ENCODE measurements around the gene STPG4. TPM values are rescaled to one million over a fixed set of nuclear protein-coding genes. Genes with fewer than 3 reads are reported as not detected.

STPG4 gene
- total RNA-seq, 1 donor from 2014 or later: 0.64 TPM

DNA sequence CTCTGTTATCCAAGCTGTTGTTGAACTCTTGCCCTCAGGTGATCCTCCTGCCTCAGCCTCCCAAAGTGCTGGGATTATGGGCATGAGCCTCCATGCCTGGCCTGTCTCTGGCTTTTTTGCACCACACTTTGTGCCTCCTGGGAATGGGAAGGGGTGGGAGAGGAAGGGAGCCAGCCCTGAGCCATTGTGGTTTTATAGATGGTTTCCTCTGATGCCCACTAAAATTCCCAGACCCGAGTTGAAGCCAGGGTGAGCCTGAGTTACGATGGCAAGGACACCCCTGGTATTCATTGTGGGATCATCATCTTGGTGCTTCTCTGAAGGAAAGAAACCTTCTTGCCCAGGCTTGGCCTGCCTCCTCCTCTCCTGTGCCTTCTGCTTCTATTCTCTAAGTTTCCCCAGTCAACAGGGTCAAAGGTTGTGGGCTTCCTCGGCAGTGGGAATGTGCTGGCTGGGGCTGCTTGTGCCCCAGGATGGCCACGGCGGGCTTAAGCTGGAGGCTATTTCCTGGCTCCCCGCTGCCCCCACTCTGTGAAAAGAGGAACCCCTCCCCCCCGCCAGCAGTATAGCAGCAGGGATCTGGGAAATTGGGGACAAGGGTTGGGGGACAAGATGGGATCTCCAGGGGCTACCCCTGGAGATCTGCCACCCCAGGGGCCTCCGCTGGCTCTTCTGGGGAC, 106.2 kb downstream of the STPG4 start:
- Histone ChIP-seq H3K4me3 (ENCODE audit: insufficient read depth, low read depth, low read length) (no peak overlapping the region), H3K9ac (ENCODE audit: low read length) (no peak overlapping the region), H3K36me3 (ENCODE audit: insufficient read depth, low read length) (peaks cover 10% of the 10 kb centered on the region), H2AFZ (ENCODE audit: low read depth, low read length) (no peak overlapping the region), H4K20me1 (ENCODE audit: insufficient read depth, low read length) (no peaks in the 10 kb centered on the region), H3K27me3 (ENCODE audit: insufficient read depth, low read length) (no peaks in the 10 kb centered on the region), H3K27ac (ENCODE audit: low read depth, low read length) (no peak overlapping the region), H3K79me2 (ENCODE audit: insufficient read depth, low read length) (no peaks in the 10 kb centered on the region), H3K4me2 (ENCODE audit: low read length) (no peak overlapping the region), H3K9me3 (ENCODE audit: insufficient read depth, low read depth, low read length) (no peaks in the 10 kb centered on the region), H3K4me1 (ENCODE audit: insufficient read depth, low read length) (peaks cover 7% of the 10 kb centered on the region)
- Mint-ChIP-seq H3K27ac (ENCODE audit: unreplicated experiment) (no peak overlapping the region), H3K4me3 (ENCODE audit: unreplicated experiment) (no peak overlapping the region), H3K27me3 (ENCODE audit: low read depth, unreplicated experiment) (no peaks in the 10 kb centered on the region), H3K9me3 (ENCODE audit: unreplicated experiment) (no peaks in the 10 kb centered on the region), H3K36me3 (ENCODE audit: low read depth, unreplicated experiment) (peaks cover 22% of the 10 kb centered on the region), H3K4me1 (ENCODE audit: low read depth, unreplicated experiment) (peaks cover 10% of the 10 kb centered on the region)
- no peak for FAIRE-seq
- no peak for DNase-seq (ENCODE audit: low read depth)
- TF ChIP-seq EZH2 (IDR thresholded peaks at IDR 0.05; ENCODE audit: insufficient read depth, low read length): no peak
- TF ChIP-seq, protein P1, sequence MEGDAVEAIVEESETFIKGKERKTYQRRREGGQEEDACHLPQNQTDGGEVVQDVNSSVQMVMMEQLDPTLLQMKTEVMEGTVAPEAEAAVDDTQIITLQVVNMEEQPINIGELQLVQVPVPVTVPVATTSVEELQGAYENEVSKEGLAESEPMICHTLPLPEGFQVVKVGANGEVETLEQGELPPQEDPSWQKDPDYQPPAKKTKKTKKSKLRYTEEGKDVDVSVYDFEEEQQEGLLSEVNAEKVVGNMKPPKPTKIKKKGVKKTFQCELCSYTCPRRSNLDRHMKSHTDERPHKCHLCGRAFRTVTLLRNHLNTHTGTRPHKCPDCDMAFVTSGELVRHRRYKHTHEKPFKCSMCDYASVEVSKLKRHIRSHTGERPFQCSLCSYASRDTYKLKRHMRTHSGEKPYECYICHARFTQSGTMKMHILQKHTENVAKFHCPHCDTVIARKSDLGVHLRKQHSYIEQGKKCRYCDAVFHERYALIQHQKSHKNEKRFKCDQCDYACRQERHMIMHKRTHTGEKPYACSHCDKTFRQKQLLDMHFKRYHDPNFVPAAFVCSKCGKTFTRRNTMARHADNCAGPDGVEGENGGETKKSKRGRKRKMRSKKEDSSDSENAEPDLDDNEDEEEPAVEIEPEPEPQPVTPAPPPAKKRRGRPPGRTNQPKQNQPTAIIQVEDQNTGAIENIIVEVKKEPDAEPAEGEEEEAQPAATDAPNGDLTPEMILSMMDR (IDR thresholded peaks at IDR 0.05; ENCODE audit: insufficient read depth, low read depth, low read length): no peak

DNA sequence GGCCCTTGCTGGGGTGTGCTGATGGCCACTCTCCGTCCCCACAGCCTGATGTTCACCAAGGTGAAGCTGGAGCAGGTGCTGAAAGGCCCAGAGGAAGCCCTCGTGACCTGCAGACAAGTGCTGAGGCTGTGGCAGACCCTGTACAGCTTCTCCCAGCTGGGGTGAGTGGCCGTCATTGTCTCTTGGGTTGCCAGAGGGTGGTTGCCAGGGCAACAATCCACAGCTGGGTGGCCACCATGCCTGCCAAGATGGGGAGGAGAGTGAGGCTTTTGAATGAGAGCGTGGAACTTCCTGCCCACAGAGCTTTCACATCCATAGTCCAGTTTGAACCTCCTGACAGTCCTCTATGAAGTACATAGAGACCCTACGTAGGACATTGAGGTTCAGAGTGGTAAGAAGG, 108.8 kb downstream of the STPG4 start:
- Mint-ChIP-seq H3K4me1 (ENCODE audit: low read depth, unreplicated experiment) (peaks cover 33% of the 10 kb centered on the region), H3K36me3 (ENCODE audit: low read depth, unreplicated experiment) (peaks cover 13% of the 10 kb centered on the region), H3K27me3 (ENCODE audit: low read depth, unreplicated experiment) (no peaks in the 10 kb centered on the region), H3K4me3 (ENCODE audit: unreplicated experiment) (no peak overlapping the region), H3K27ac (ENCODE audit: unreplicated experiment) (no peak overlapping the region), H3K9me3 (ENCODE audit: unreplicated experiment) (no peaks in the 10 kb centered on the region)
- Histone ChIP-seq H3K36me3 (ENCODE audit: insufficient read depth, low read length) (peaks cover 5% of the 10 kb centered on the region), H3K4me3 (ENCODE audit: insufficient read depth, low read depth, low read length) (no peak overlapping the region), H2AFZ (ENCODE audit: low read depth, low read length) (no peak overlapping the region), H3K9ac (ENCODE audit: low read length) (no peak overlapping the region), H3K27me3 (ENCODE audit: insufficient read depth, low read length) (no peaks in the 10 kb centered on the region), H3K4me1 (ENCODE audit: insufficient read depth, low read length) (peaks cover 29% of the 10 kb centered on the region), H3K79me2 (ENCODE audit: insufficient read depth, low read length) (no peaks in the 10 kb centered on the region), H4K20me1 (ENCODE audit: insufficient read depth, low read length) (no peaks in the 10 kb centered on the region), H3K9me3 (ENCODE audit: insufficient read depth, low read depth, low read length) (no peaks in the 10 kb centered on the region), H3K27ac (ENCODE audit: low read depth, low read length) (no peak overlapping the region), H3K4me2 (ENCODE audit: low read length) (no peak overlapping the region)
- DNase-seq (ENCODE audit: low read depth): no peak
- TF ChIP-seq, protein P1 (IDR thresholded peaks at IDR 0.05; ENCODE audit: insufficient read depth, low read depth, low read length): no peak
- no peak for TF ChIP-seq EZH2 (IDR thresholded peaks at IDR 0.05; ENCODE audit: insufficient read depth, low read length)
- no peak for FAIRE-seq

DNA sequence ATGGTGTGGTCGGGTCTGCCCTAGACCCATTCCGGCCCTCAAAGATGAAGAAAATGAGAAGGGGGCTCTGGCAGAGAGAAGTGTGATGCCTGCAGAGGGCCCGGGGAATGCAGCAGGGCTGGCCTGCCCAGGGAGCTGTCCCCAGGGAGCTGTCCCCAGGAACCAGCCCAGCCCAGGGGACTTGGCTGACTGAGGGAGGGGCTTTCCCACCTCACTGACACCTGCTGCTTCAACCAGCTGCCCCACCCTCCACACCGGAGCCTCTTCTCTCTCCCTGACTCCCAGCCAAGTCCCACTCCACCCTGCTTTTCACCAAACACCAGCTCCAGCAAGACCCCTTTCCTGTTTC, 111.2 kb downstream of the STPG4 start:
- Mint-ChIP-seq H3K36me3 (ENCODE audit: low read depth, unreplicated experiment) (peaks cover 12% of the 10 kb centered on the region), H3K4me1 (ENCODE audit: low read depth, unreplicated experiment) (peaks cover 40% of the 10 kb centered on the region), H3K27me3 (ENCODE audit: low read depth, unreplicated experiment) (no peaks in the 10 kb centered on the region), H3K27ac (ENCODE audit: unreplicated experiment) (peak overlapping the region; percentile 100), H3K9me3 (ENCODE audit: unreplicated experiment) (no peaks in the 10 kb centered on the region), H3K4me3 (ENCODE audit: unreplicated experiment) (peak overlapping the region; percentile 69)
- TF ChIP-seq EZH2 (IDR thresholded peaks at IDR 0.05; ENCODE audit: insufficient read depth, low read length): no peak
- no peaks in the 10 kb centered on the region for H4K20me1 ChIP-seq (ENCODE audit: insufficient read depth, low read length)
- DNase-seq (ENCODE audit: low read depth): no peak
- no peak for FAIRE-seq
- no peaks in the 10 kb centered on the region for H3K79me2 ChIP-seq (ENCODE audit: insufficient read depth, low read length)
- H3K27ac ChIP-seq (ENCODE audit: low read depth, low read length): peak overlapping the region; percentile 98
- peak overlapping the region; percentile 86 for H3K4me2 ChIP-seq (ENCODE audit: low read length)
- H3K9ac ChIP-seq (ENCODE audit: low read length): peak overlapping the region; percentile 85
- peaks cover 5% of the 10 kb centered on the region for H3K36me3 ChIP-seq (ENCODE audit: insufficient read depth, low read length)
- no peak overlapping the region for H3K4me3 ChIP-seq (ENCODE audit: insufficient read depth, low read depth, low read length)
- peaks cover 34% of the 10 kb centered on the region for H3K4me1 ChIP-seq (ENCODE audit: insufficient read depth, low read length)
- H2AFZ ChIP-seq (ENCODE audit: low read depth, low read length): no peak overlapping the region
- no peaks in the 10 kb centered on the region for H3K9me3 ChIP-seq (ENCODE audit: insufficient read depth, low read depth, low read length)
- H3K27me3 ChIP-seq (ENCODE audit: insufficient read depth, low read length): no peaks in the 10 kb centered on the region

Data from astrocyte (in vitro differentiated cells and primary cell).